Neuronal stem cell (in vitro differentiated cells): ENCODE data around the gene PPP1R3D.

Experiments
- DNase-seq: peaks from one replicate; pipeline ENCODE4 v3.0.0-alpha.2; 2013; ENCODE audit warnings: low spot score
- H2AFZ ChIP-seq: one replicate; pipeline ENCODE4 v1.6.1; 2013; ENCODE audit warnings: mild to moderate bottlenecking, low read length, inconsistent platforms
- H2AK5ac ChIP-seq: 2 replicates; pipeline ENCODE4 v1.6.1; 2013; ENCODE audit warnings: low read depth, mild to moderate bottlenecking, inconsistent platforms, low read length, moderate library complexity, mixed read lengths
- H2BK120ac ChIP-seq: 2 replicates; pipeline ENCODE4 v1.6.1; 2013; ENCODE audit warnings: low read depth, mild to moderate bottlenecking, inconsistent platforms, low read length, moderate library complexity, mixed read lengths
- H2BK12ac ChIP-seq: one replicate; pipeline ENCODE4 v1.6.1; 2013; ENCODE audit warnings: low read length, inconsistent platforms
- H2BK15ac ChIP-seq: 2 replicates; pipeline ENCODE4 v1.6.1; 2013; ENCODE audit warnings: mild to moderate bottlenecking, low read length, inconsistent platforms, mixed read lengths
- H2BK5ac ChIP-seq: one replicate; pipeline ENCODE4 v1.6.1; 2013; ENCODE audit warnings: inconsistent platforms, mild to moderate bottlenecking, low read length, moderate library complexity
- H3K14ac ChIP-seq: one replicate; pipeline ENCODE4 v1.6.1; 2013; ENCODE audit warnings: low read length, inconsistent platforms
- H3K18ac ChIP-seq: 2 replicates; pipeline ENCODE4 v1.6.1; 2013; ENCODE audit warnings: low read length, inconsistent platforms
- H3K23ac ChIP-seq: 2 replicates; pipeline ENCODE4 v1.6.1; 2013; ENCODE audit warnings: low read depth, mild to moderate bottlenecking, mixed read lengths, low read length, inconsistent platforms; ENCODE audit not compliant: poor library complexity
- H3K27ac ChIP-seq: replicated peaks from 3 replicates; pipeline ENCODE4 v1.5.1; 2013; ENCODE audit warnings: low read length, inconsistent platforms
- H3K27me3 ChIP-seq, 3 experiments: 2 replicates each; pipeline ENCODE4 v1.6.1; 2013; ENCODE audit warnings: low read length in 3 of 3, mild to moderate bottlenecking in 2 of 3, inconsistent platforms in 1 of 3, low read depth in 1 of 3, mixed read lengths in 1 of 3, moderate library complexity in 1 of 3; ENCODE audit not compliant: control insufficient read depth in 3 of 3, insufficient read depth in 3 of 3
- H3K36me3 ChIP-seq, 2 donors: replicated peaks in 1 of 2; 2 replicates each; pipeline ENCODE4 v1.6.1; 2013; ENCODE audit warnings: low read length in 2 of 2; ENCODE audit not compliant: control insufficient read depth in 2 of 2, insufficient read depth in 2 of 2
- H3K4ac ChIP-seq: 2 replicates; pipeline ENCODE4 v1.6.1; 2013; ENCODE audit warnings: inconsistent platforms, mild to moderate bottlenecking, low read length, moderate library complexity
- H3K4me1 ChIP-seq, 2 donors: 1 replicate in 1 of 2; 2 replicates in 1 of 2; pipeline ENCODE4 v1.6.1; 2013; ENCODE audit warnings: low read length in 2 of 2, low read depth in 1 of 2; ENCODE audit not compliant: control insufficient read depth in 2 of 2, insufficient read depth in 1 of 2
- H3K4me2 ChIP-seq: one replicate; pipeline ENCODE4 v1.6.1; 2013; ENCODE audit warnings: mild to moderate bottlenecking, low read length, inconsistent platforms; ENCODE audit not compliant: insufficient read depth, poor library complexity, severe bottlenecking
- H3K4me3 ChIP-seq, 2 donors: 2 replicates each; pipeline ENCODE4 v1.5.1; 2013; ENCODE audit warnings: low read length in 2 of 2, mild to moderate bottlenecking in 2 of 2, inconsistent platforms in 1 of 2, moderate library complexity in 1 of 2
- H3K79me1 ChIP-seq: one replicate; pipeline ENCODE4 v1.6.1; 2013; ENCODE audit warnings: low read depth, mild to moderate bottlenecking, inconsistent platforms, low read length, moderate library complexity
- H3K9ac ChIP-seq: one replicate; pipeline ENCODE4 v1.6.1; 2013; ENCODE audit warnings: mild to moderate bottlenecking, low read depth, low read length, inconsistent platforms; ENCODE audit not compliant: poor library complexity
- H3K9me3 ChIP-seq, 2 donors: replicated peaks in 1 of 2; 2 replicates each; pipeline versions ENCODE3 to v1.6.1; 2013; ENCODE audit warnings: low read length in 2 of 2, mild to moderate bottlenecking in 2 of 2, inconsistent platforms in 1 of 2, low read depth in 1 of 2, mixed read lengths in 1 of 2, moderate library complexity in 1 of 2; ENCODE audit not compliant: control insufficient read depth in 2 of 2, insufficient read depth in 1 of 2
- H4K8ac ChIP-seq: one replicate; pipeline ENCODE4 v1.6.1; 2013; ENCODE audit warnings: low read depth, mild to moderate bottlenecking, inconsistent platforms, low read length, moderate library complexity
- H4K91ac ChIP-seq: one replicate; pipeline ENCODE4 v1.6.1; 2013; ENCODE audit warnings: low read length, low read depth, mild to moderate bottlenecking, inconsistent platforms; ENCODE audit not compliant: poor library complexity
- WGBS, 2 donors: extraction: QIAGEN DNeasy Blood & Tissue Kit; methylation state at CpG; one replicate each; pipeline ENCODE4 v1.1.7; 2013; ENCODE audit warnings: missing lambda C conversion rate in 2 of 2, mixed read lengths in 1 of 2; ENCODE audit not compliant: insufficient read length in 2 of 2, insufficient replicate concordance in 1 of 2; ENCODE audit errors: extremely low coverage in 2 of 2; 5-methylcytosine and 5-hydroxymethylcytosine counted together

Gene PPP1R3D

DNA sequence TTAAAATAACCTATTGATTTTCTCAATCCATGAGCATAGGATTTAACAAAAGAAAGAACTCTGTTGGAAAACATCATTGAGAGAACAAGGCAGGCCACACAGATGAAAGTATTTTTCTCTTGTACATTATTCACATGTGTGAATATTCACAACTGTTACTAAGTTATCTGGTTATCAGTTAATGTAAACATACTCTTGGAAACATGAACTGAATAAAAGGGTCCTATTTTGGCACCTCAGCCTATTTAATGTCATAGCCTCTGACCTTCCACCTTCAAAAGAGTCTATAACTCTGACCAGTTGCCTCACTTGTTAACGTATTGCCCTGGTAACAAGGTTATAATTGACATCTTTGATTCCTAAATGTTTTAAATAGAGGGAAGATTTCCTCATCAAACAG lies 14.7 kb downstream of the PPP1R3D start:
- WGBS, 2 donors: no CpG with 5 or more reads among the region's 1 CpG
- no peaks in the 10 kb centered on the region for H3K79me1 ChIP-seq
- no peaks in the 10 kb centered on the region for H3K4me1 ChIP-seq
- H4K91ac ChIP-seq: no peak overlapping the region
- no peak overlapping the region for H2BK12ac ChIP-seq
- H2AK5ac ChIP-seq: no peak overlapping the region
- H3K27me3 ChIP-seq: peaks cover 0 to 2% (median 0%) of the 10 kb centered on the region in 3 experiments
- H2BK120ac ChIP-seq: no peak overlapping the region
- H3K23ac ChIP-seq: no peak overlapping the region
- no peaks in the 10 kb centered on the region for H3K9me3 ChIP-seq
- no peak overlapping the region for H3K27ac ChIP-seq
- no peak overlapping the region for H3K18ac ChIP-seq
- no peak overlapping the region for H2AFZ ChIP-seq
- no peak overlapping the region for H3K14ac ChIP-seq
- H3K4ac ChIP-seq: no peak overlapping the region
- H2BK5ac ChIP-seq: no peak overlapping the region
- H3K4me3 ChIP-seq: no peak overlapping the region
- no peak overlapping the region for H3K9ac ChIP-seq
- no peaks in the 10 kb centered on the region for H3K36me3 ChIP-seq
- no peak overlapping the region for H3K4me2 ChIP-seq
- no peak for DNase-seq
- H2BK15ac ChIP-seq: no peak overlapping the region
- no peak overlapping the region for H4K8ac ChIP-seq

DNA sequence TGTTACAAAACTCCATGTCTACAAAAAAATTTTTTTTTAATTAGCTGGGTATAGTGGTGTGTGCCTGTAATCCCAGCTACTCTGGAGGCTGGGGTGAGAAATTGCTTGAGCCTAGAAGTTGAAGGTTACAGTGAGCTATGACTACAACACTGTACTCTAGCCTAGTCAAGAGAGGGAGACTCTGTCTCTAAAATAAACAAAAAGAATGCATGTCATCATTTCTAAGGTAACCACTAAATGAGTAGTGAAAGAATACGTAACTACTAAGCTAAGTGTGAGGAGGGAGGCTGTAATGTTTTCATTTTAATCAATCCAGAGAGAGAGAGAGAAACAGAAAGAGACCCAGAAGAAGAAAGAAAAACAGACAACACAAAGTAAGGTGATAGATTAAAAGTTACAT lies 16.6 kb downstream of the PPP1R3D start:
- Histone ChIP-seq H3K4me2 (no peak overlapping the region), H2BK120ac (no peak overlapping the region), H2BK12ac (no peak overlapping the region), H4K8ac (no peak overlapping the region), H3K36me3 (no peaks in the 10 kb centered on the region), H3K4me1 (no peaks in the 10 kb centered on the region), H3K18ac (no peak overlapping the region), H2BK15ac (no peak overlapping the region), H3K4me3 (no peak overlapping the region), H3K79me1 (no peaks in the 10 kb centered on the region), H3K4ac (no peak overlapping the region), H4K91ac (no peak overlapping the region), H2BK5ac (no peak overlapping the region), H3K14ac (no peak overlapping the region), H3K9ac (no peak overlapping the region), H2AK5ac (no peak overlapping the region), H3K23ac (no peak overlapping the region), H3K27me3 (peaks cover 0 to 2% (median 0%) of the 10 kb centered on the region in 3 experiments), H3K9me3 (no peaks in the 10 kb centered on the region), H3K27ac (no peak overlapping the region), H2AFZ (no peak overlapping the region)
- no peak for DNase-seq
- no CpG with 5 or more reads among the region's 1 CpG for WGBS, 2 donors

- H2BK12ac ChIP-seq: no peak overlapping the region
- no peaks in the 10 kb centered on the region for H3K36me3 ChIP-seq
- no peak overlapping the region for H3K27ac ChIP-seq
- H3K4me3 ChIP-seq: no peak overlapping the region
- no peaks in the 10 kb centered on the region for H3K9me3 ChIP-seq
- H2BK120ac ChIP-seq: no peak overlapping the region
- H2AK5ac ChIP-seq: no peak overlapping the region
- no peak overlapping the region for H3K18ac ChIP-seq
- H3K4me2 ChIP-seq: no peak overlapping the region
- H3K14ac ChIP-seq: no peak overlapping the region
- no peak overlapping the region for H2BK5ac ChIP-seq
- H4K91ac ChIP-seq: no peak overlapping the region
- H3K23ac ChIP-seq: no peak overlapping the region
- H2AFZ ChIP-seq: no peak overlapping the region
- H3K9ac ChIP-seq: no peak overlapping the region
- H4K8ac ChIP-seq: no peak overlapping the region
- H3K27me3 ChIP-seq: no peaks in the 10 kb centered on the region
- H3K79me1 ChIP-seq: no peaks in the 10 kb centered on the region
- no peak for DNase-seq
- H2BK15ac ChIP-seq: no peak overlapping the region
- H3K4me1 ChIP-seq: no peaks in the 10 kb centered on the region
- no peak overlapping the region for H3K4ac ChIP-seq
These were observed 19.2 kb downstream of the PPP1R3D start for GRCh38 chr20:59920944-59921343.

DNA sequence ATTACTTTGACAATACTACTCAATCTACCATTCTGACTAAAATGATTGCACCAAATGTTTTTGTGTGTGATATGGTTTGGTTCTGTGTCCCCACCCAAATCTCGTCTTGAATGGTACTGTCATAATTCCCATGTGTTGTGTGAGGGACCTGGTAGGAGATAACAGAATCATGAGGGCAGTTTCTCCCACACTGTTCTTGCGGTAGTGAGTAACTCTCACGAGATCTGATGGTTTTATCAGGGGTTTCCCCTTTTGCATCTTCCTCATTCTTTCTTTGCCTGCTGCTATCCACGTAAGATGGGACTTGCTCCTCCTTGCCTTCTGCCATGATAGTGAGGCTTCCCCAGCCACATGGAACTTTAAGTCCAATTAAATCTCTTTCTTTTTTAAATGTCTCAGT lies 27.5 kb downstream of the PPP1R3D start:
- H3K9ac ChIP-seq: no peak overlapping the region
- H3K4me3 ChIP-seq: no peak overlapping the region
- H3K9me3 ChIP-seq: no peaks in the 10 kb centered on the region
- no peak overlapping the region for H2BK12ac ChIP-seq
- no peak overlapping the region for H3K27ac ChIP-seq
- H3K14ac ChIP-seq: no peak overlapping the region
- H2BK15ac ChIP-seq: no peak overlapping the region
- no peak overlapping the region for H2AFZ ChIP-seq
- H2BK5ac ChIP-seq: no peak overlapping the region
- no peak overlapping the region for H3K4me2 ChIP-seq
- no peak overlapping the region for H3K4ac ChIP-seq
- WGBS, 2 donors: no CpG with 5 or more reads among the region's 4 CpGs
- no peak overlapping the region for H4K91ac ChIP-seq
- H2BK120ac ChIP-seq: no peak overlapping the region
- H4K8ac ChIP-seq: no peak overlapping the region
- H3K4me1 ChIP-seq: no peaks in the 10 kb centered on the region
- no peak overlapping the region for H3K18ac ChIP-seq
- H3K36me3 ChIP-seq: no peaks in the 10 kb centered on the region
- no peak for DNase-seq
- H3K23ac ChIP-seq: no peak overlapping the region
- H3K27me3 ChIP-seq: peaks cover 0 to 15% (median 0%) of the 10 kb centered on the region in 3 experiments
- no peaks in the 10 kb centered on the region for H3K79me1 ChIP-seq
- no peak overlapping the region for H2AK5ac ChIP-seq
